ENCODE data around the gene BMAL2.
A peak's percentile ranks its signal among the peaks of the same experiment; 100 is the strongest.

BMAL2 gene

GRCh38 chr12:27330846-27331245 lies 1.8 kb upstream of the BMAL2 start:
- no peak for DNase-seq

- no peak for DNase-seq
These were observed 1.2 kb upstream of the BMAL2 start for GRCh38 chr12:27331291-27331926.

GRCh38 chr12:27331927-27332324 lies 710 bp upstream of the BMAL2 start:
- DNase-seq = no peak

GRCh38 chr12:27332407-27332713 lies 276 bp upstream of the BMAL2 start:
- DNase-seq = no peak

GRCh38 chr12:27333403-27334009 lies 870 bp downstream of the BMAL2 start:
- peak; percentile 46 to 48 for DNase-seq

GRCh38 chr12:27334042-27334720 lies 1.5 kb downstream of the BMAL2 start:
- peak in 1 of 2 experiments; percentile 4 for DNase-seq

GRCh38 chr12:27334721-27335082 lies 2.1 kb downstream of the BMAL2 start:
- no peak for DNase-seq

GRCh38 chr12:27335364-27336281 lies 3.0 kb downstream of the BMAL2 start:
- DNase-seq = no peak

- no peak for DNase-seq
These were observed 3.6 kb downstream of the BMAL2 start for GRCh38 chr12:27336282-27336653.

- DNase-seq = no peak
These were observed 4.7 kb downstream of the BMAL2 start for GRCh38 chr12:27337376-27337775.

GRCh38 chr12:27338473-27338872 lies 5.8 kb downstream of the BMAL2 start:
- no peak for DNase-seq

- no peak for DNase-seq
These were observed 8.3 kb downstream of the BMAL2 start for GRCh38 chr12:27340971-27341370.

GRCh38 chr12:27342536-27342935 lies 9.9 kb downstream of the BMAL2 start:
- DNase-seq = no peak

GRCh38 chr12:27343255-27344000 lies 10.8 kb downstream of the BMAL2 start:
- no peak for DNase-seq

- no peak for DNase-seq
These were observed 11.6 kb downstream of the BMAL2 start for GRCh38 chr12:27344246-27344645.

GRCh38 chr12:27344760-27345159 lies 12.1 kb downstream of the BMAL2 start:
- no peak for DNase-seq

GRCh38 chr12:27345376-27345775 lies 12.7 kb downstream of the BMAL2 start:
- DNase-seq = no peak

- peak in 1 of 2 experiments; percentile 29 for DNase-seq
These were observed 15.1 kb downstream of the BMAL2 start for GRCh38 chr12:27347779-27348178.

- DNase-seq = no peak
These were observed 18.8 kb downstream of the BMAL2 start for GRCh38 chr12:27351476-27351875.

- DNase-seq = no peak
These were observed 22.9 kb downstream of the BMAL2 start for GRCh38 chr12:27355486-27355885.

GRCh38 chr12:27355979-27356378 lies 23.3 kb downstream of the BMAL2 start:
- no peak for DNase-seq

GRCh38 chr12:27359578-27360340 lies 27.1 kb downstream of the BMAL2 start:
- DNase-seq = no peak

Measured in NCI-H2081 (cell line).